Karpas-422 (cell line): Measurements from ENCODE around the gene STXBP6. TPM values are rescaled to one million over a fixed set of nuclear protein-coding genes. Genes with fewer than 3 reads are reported as not detected.

ENCODE experiments used
- DNase-seq: peaks from one replicate; pipeline ENCODE4 v3.0.0-alpha.2; 2015
- H2AFZ ChIP-seq: fragments of 200-600 bp; sonication (generic); 2 replicates; pipeline ENCODE4 v1.6.1; 2014; ENCODE audit warnings: antibody characterized with exemption, low read length, mixed read lengths
- H3K27ac ChIP-seq: fragments of 200-600 bp; sonication (generic); 2 replicates; pipeline ENCODE4 v1.5.1; 2014; ENCODE audit warnings: mild to moderate bottlenecking, low read length, moderate library complexity
- H3K27me3 ChIP-seq: fragments of 200-600 bp; sonication (generic); 2 replicates; pipeline ENCODE4 v1.6.1; 2014; ENCODE audit warnings: low read length, mixed read lengths
- H3K36me3 ChIP-seq: fragments of 200-600 bp; sonication (generic); 2 replicates; pipeline ENCODE4 v1.6.1; 2014; ENCODE audit warnings: low read length, mixed read lengths; ENCODE audit not compliant: insufficient read depth
- H3K4me1 ChIP-seq: fragments of 200-600 bp; sonication (generic); 2 replicates; pipeline ENCODE4 v1.6.1; 2014; ENCODE audit warnings: mild to moderate bottlenecking, low read length, mixed read lengths
- H3K4me2 ChIP-seq: fragments of 200-600 bp; sonication (generic); 2 replicates; pipeline ENCODE4 v1.6.1; 2014; ENCODE audit warnings: low read length, low read depth, mild to moderate bottlenecking; ENCODE audit not compliant: poor library complexity, severe bottlenecking
- H3K4me3 ChIP-seq: fragments of 200-600 bp; sonication (generic); 2 replicates; pipeline ENCODE4 v1.5.1; 2014; ENCODE audit warnings: mild to moderate bottlenecking, antibody characterized with exemption, low read length, mixed read lengths
- H3K79me2 ChIP-seq: fragments of 200-600 bp; sonication (generic); 2 replicates; pipeline ENCODE4 v1.6.1; 2014; ENCODE audit warnings: mild to moderate bottlenecking, low read length, mixed read lengths
- H3K9ac ChIP-seq: fragments of 200-600 bp; sonication (generic); 2 replicates; pipeline ENCODE4 v1.6.0; 2014; ENCODE audit warnings: low read length
- H3K9me2 ChIP-seq: fragments of 200-600 bp; sonication (generic), shearing (Covaris generic); replicated peaks from 2 replicates; pipeline ENCODE4 v1.6.0; 2014; ENCODE audit warnings: mild to moderate bottlenecking, low read length, moderate library complexity; ENCODE audit not compliant: insufficient read depth
- H3K9me3 ChIP-seq: fragments of 300-700, 200-600 bp; sonication (generic); 2 replicates; pipeline ENCODE4 v1.6.1; 2014; ENCODE audit warnings: low read length, mixed read lengths
- H4K20me1 ChIP-seq: fragments of 200-600 bp; sonication (generic); 2 replicates; pipeline ENCODE4 v1.6.1; 2014; ENCODE audit warnings: mild to moderate bottlenecking, antibody characterized with exemption, low read length, low read depth; ENCODE audit not compliant: insufficient read depth
- total RNA-seq: library from RNA; depleted of rRNA; stranded (reverse); fragments of >200 nt; shearing (Covaris generic); gene quantifications from 2 replicates; pipeline ENCODE4 v1.2.3, GENCODE V29; 2014; ENCODE audit warnings: low replicate concordance

Gene STXBP6
- total RNA-seq, 1 experiment from 2014 or later, result 1.3 TPM

GRCh38 chr14:24826390-24826789 is 223.6 kb downstream of the STXBP6 start:
- Histone ChIP-seq H3K4me2 (no peak overlapping the region), H3K4me1 (no peaks in the 10 kb centered on the region), H2AFZ (no peak overlapping the region), H3K27ac (no peak overlapping the region), H3K9me3 (no peaks in the 10 kb centered on the region), H3K9ac (no peak overlapping the region), H3K79me2 (no peaks in the 10 kb centered on the region), H4K20me1 (no peaks in the 10 kb centered on the region), H3K27me3 (no peaks in the 10 kb centered on the region), H3K4me3 (no peak overlapping the region), H3K9me2 (no peaks in the 10 kb centered on the region), H3K36me3 (no peaks in the 10 kb centered on the region)
- DNase-seq, result no peak

- H3K9me2 ChIP-seq, result no peaks in the 10 kb centered on the region
- no peaks in the 10 kb centered on the region for H3K4me1 ChIP-seq
- H3K9ac ChIP-seq, result no peak overlapping the region
- no peak overlapping the region for H3K4me2 ChIP-seq
- no peaks in the 10 kb centered on the region for H3K27me3 ChIP-seq
- H4K20me1 ChIP-seq, result no peaks in the 10 kb centered on the region
- H2AFZ ChIP-seq, result no peak overlapping the region
- no peaks in the 10 kb centered on the region for H3K9me3 ChIP-seq
- no peak overlapping the region for H3K4me3 ChIP-seq
- DNase-seq, result no peak
- H3K27ac ChIP-seq, result no peak overlapping the region
- H3K36me3 ChIP-seq, result no peaks in the 10 kb centered on the region
- H3K79me2 ChIP-seq, result no peaks in the 10 kb centered on the region
Measured at GRCh38 chr14:24820616-24821015, 229.3 kb downstream of the STXBP6 start.

- Histone ChIP-seq H3K4me2 (no peak overlapping the region), H2AFZ (no peak overlapping the region), H3K79me2 (no peaks in the 10 kb centered on the region), H3K4me1 (no peaks in the 10 kb centered on the region), H3K9ac (no peak overlapping the region), H4K20me1 (no peaks in the 10 kb centered on the region), H3K27me3 (no peaks in the 10 kb centered on the region), H3K9me3 (no peaks in the 10 kb centered on the region), H3K36me3 (no peaks in the 10 kb centered on the region), H3K27ac (no peak overlapping the region), H3K4me3 (no peak overlapping the region), H3K9me2 (no peaks in the 10 kb centered on the region)
- DNase-seq, result no peak
Measured at GRCh38 chr14:24818823-24819341, 231.1 kb downstream of the STXBP6 start.

GRCh38 chr14:24818058-24818822 is 231.7 kb downstream of the STXBP6 start:
- Histone ChIP-seq H3K36me3 (no peaks in the 10 kb centered on the region), H3K9me3 (no peaks in the 10 kb centered on the region), H3K27me3 (no peaks in the 10 kb centered on the region), H3K4me1 (no peaks in the 10 kb centered on the region), H3K4me3 (no peak overlapping the region), H3K9ac (no peak overlapping the region), H4K20me1 (no peaks in the 10 kb centered on the region), H3K27ac (no peak overlapping the region), H2AFZ (no peak overlapping the region), H3K79me2 (no peaks in the 10 kb centered on the region), H3K4me2 (no peak overlapping the region), H3K9me2 (no peaks in the 10 kb centered on the region)
- DNase-seq, result no peak

GRCh38 chr14:24817212-24818057 is 232.5 kb downstream of the STXBP6 start:
- Histone ChIP-seq H3K9ac (no peak overlapping the region), H3K27ac (no peak overlapping the region), H3K27me3 (no peaks in the 10 kb centered on the region), H3K9me2 (no peaks in the 10 kb centered on the region), H3K9me3 (no peaks in the 10 kb centered on the region), H3K79me2 (no peaks in the 10 kb centered on the region), H3K4me2 (no peak overlapping the region), H3K36me3 (no peaks in the 10 kb centered on the region), H3K4me3 (no peak overlapping the region), H3K4me1 (no peaks in the 10 kb centered on the region), H2AFZ (no peak overlapping the region), H4K20me1 (no peaks in the 10 kb centered on the region)
- DNase-seq, result no peak

- Histone ChIP-seq H3K9ac (no peak overlapping the region), H3K9me2 (no peaks in the 10 kb centered on the region), H3K4me1 (no peaks in the 10 kb centered on the region), H3K4me3 (no peak overlapping the region), H3K27me3 (no peaks in the 10 kb centered on the region), H4K20me1 (no peaks in the 10 kb centered on the region), H3K79me2 (no peaks in the 10 kb centered on the region), H3K4me2 (no peak overlapping the region), H3K36me3 (no peaks in the 10 kb centered on the region), H2AFZ (no peak overlapping the region), H3K27ac (no peak overlapping the region), H3K9me3 (no peaks in the 10 kb centered on the region)
- no peak for DNase-seq
Measured at GRCh38 chr14:24816929-24817211, 233.1 kb downstream of the STXBP6 start.

- H3K9me3 ChIP-seq, result no peaks in the 10 kb centered on the region
- H3K4me1 ChIP-seq, result no peaks in the 10 kb centered on the region
- no peak overlapping the region for H2AFZ ChIP-seq
- H3K36me3 ChIP-seq, result no peaks in the 10 kb centered on the region
- no peak overlapping the region for H3K9ac ChIP-seq
- no peaks in the 10 kb centered on the region for H3K79me2 ChIP-seq
- no peaks in the 10 kb centered on the region for H3K27me3 ChIP-seq
- DNase-seq, result no peak
- H3K9me2 ChIP-seq, result no peaks in the 10 kb centered on the region
- no peak overlapping the region for H3K4me3 ChIP-seq
- H3K4me2 ChIP-seq, result no peak overlapping the region
- no peak overlapping the region for H3K27ac ChIP-seq
- no peaks in the 10 kb centered on the region for H4K20me1 ChIP-seq
Measured at GRCh38 chr14:24816011-24816928, 233.7 kb downstream of the STXBP6 start.

GRCh38 chr14:24815543-24815942 is 234.4 kb downstream of the STXBP6 start:
- Histone ChIP-seq H2AFZ (no peak overlapping the region), H3K4me1 (no peaks in the 10 kb centered on the region), H3K27ac (no peak overlapping the region), H3K9ac (no peak overlapping the region), H3K4me2 (no peak overlapping the region), H3K27me3 (no peaks in the 10 kb centered on the region), H4K20me1 (no peaks in the 10 kb centered on the region), H3K79me2 (no peaks in the 10 kb centered on the region), H3K36me3 (no peaks in the 10 kb centered on the region), H3K9me3 (no peaks in the 10 kb centered on the region), H3K9me2 (no peaks in the 10 kb centered on the region), H3K4me3 (no peak overlapping the region)
- no peak for DNase-seq
